Right renal pelvis (tissue), 4 donors: Measurements from ENCODE around the gene GPR39. TPM values are rescaled to one million over a fixed set of nuclear protein-coding genes. Genes with fewer than 3 reads are reported as not detected.

Source experiments
- DNase-seq, 4 donors: peaks; one replicate each; pipeline ENCODE4 v3.0.0-alpha.2; 2013; ENCODE audit warnings: low read depth in 4 of 4, low spot score in 3 of 4, missing footprints in 1 of 4
- polyA plus RNA-seq, 4 donors: library from polyadenylated mRNA; unstranded; fragments of 120-200 nt; gene quantifications; one replicate each; pipeline ENCODE4 v1.2.1, GENCODE V29; 2013; ENCODE audit not compliant: insufficient read length in 4 of 4

The GPR39 gene
- polyA plus RNA-seq, 4 donors, result 3.4 to 4.2 (median 3.6) TPM

DNA sequence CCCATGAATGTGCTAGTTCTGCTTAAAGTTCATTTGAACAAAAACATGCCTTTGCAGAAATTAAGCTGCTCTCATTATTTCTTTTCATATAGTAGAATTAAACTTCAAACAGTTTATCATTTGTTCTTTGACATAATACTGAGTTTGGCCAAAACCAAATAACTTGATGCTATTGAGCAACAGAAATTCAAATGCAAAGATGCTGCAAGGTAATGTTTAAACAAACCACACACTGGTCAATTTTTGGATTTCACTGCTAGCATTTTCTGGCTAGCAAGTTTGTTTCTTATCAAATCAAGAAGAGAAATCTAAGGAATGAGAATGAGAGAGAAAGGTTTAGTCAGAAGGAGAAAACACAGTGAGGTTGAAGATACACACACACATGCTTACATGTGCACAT is 173.4 kb downstream of the GPR39 start:
- no peak for DNase-seq

DNA sequence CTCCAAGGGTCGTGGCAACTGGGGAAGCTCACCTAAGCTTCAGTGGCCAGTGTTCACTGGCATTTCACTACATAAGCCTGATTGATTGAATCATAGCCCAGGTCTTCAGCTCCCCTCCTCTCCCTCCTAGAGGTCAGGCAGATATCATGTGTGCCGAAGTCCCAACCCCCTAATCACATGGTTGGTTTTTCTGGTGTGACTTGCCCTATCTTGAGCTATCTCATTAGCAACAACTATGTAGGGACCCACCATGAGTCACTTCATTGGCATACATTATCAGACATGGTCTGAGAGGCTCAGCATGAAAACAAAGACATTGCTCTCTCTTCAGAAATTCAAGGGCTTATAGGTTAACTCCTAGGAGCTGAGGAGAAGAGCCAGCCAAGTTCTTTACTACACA is 176.6 kb downstream of the GPR39 start:
- no peak for DNase-seq

DNA sequence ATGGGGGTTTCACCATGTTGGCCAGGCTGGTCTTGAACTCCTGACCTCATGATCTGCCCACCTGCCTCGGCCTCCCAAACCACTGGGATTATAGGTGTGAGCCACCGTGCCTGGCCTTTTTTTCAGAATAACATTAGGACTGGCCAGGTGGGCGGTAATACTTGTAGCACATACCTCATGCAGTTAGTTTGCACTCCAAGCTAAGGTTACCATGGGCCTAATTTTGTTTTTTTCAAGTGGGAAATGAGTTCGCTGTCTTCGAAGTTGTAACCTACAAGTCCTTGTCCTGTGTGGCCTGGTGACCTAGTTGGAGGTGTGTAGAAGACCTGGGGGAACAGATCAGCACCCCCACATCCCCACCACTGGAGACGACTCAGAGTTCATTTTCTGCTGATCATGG is 178.6 kb downstream of the GPR39 start:
- no peak for DNase-seq

DNA sequence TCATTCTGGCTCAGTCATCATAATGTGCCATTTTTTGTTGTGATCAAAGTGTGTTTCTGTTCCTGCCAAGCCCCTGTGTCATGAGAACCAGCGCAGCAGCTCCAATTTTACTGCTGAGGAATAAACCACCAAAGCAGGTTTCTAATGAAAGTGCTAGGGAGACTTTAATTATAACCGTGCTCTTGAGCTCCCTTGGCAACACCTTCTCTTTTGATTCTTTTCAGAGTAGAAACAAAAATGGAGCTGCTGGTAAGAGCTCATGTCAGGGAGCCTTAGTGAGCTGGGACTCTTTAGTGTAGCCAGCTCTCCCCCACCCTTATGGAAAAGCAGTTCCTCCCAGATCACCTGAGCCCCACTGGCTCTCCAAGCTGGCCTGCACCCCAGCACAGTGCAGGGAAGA is 179.1 kb downstream of the GPR39 start:
- DNase-seq, result no peak

DNA sequence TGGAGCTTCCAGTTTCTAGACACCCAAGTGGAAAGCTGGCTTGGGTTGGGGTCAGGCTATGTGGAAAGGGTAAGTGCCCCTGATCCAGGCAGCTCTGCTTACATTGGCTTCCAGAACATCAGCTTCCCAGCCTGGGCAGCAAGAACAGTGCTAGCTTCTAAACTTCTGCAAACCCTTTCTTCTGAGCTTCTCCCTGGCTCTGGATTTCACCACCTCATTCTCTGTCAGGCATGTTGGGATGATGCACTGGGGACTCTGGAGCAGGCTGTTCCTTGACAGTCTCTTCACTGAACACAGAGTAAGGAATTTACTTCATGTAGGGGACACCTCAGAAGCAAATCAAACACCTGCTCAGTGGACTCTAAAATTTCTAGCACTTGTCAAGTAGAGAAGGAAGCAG is 180.6 kb downstream of the GPR39 start:
- DNase-seq, result no peak

DNA sequence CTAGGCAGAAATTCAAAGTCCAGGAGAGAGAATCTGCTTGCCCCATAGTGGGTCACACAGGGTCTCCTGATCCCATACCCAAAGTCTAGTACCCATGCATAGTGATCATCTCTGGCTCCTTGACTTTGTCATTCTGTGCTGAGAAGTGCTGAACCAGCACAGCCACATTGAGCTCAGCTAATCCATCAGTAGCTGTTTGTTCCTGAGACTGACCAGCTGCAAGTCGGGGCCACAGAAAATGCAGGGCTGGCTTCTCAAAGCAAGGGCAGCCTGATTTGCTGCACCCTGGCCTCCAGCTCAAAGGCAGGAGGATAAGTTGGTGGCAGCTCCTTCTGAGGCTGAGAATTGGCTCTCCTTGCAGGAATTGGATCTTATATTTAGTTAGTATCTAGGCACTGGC is 181.2 kb downstream of the GPR39 start:
- DNase-seq, result no peak

DNA sequence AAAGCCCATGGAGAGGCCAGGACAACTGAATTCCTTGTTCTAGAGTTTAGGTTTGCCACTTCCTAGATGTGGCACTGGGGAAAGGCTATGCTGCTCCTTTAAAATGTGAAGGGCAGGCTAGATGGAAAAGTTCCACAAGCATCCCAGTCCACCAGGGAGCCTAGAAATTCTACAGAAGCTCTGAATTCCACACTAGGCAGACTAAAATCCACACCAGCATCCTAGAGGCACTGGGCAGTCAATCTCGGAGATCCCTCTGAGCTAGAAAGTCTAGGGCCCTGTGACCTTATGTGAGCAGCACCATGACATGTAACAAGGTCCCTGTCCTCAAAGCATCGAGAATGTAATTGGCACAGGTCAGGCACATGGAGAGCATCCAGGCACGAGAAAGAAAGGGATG is 181.9 kb downstream of the GPR39 start:
- no peak for DNase-seq

DNA sequence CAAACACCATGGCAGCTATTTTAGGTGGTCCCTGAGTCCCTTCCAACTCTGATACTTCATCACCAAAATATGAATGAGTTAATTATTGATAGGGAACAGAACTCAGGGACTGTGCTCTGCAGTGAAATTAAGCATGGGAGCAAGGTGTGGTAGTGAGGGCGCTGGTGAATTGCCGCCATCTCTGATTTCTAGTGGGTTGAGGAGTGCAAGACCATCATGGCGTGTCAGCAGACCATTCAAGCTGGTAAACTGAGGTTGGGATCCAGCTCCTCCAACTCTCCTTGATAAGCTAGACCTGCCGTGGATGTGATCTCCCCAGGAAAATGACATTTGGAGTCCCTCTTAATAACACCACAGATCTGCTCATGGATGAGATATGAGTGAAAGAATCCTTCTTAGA is 183.0 kb downstream of the GPR39 start:
- no peak for DNase-seq

DNA sequence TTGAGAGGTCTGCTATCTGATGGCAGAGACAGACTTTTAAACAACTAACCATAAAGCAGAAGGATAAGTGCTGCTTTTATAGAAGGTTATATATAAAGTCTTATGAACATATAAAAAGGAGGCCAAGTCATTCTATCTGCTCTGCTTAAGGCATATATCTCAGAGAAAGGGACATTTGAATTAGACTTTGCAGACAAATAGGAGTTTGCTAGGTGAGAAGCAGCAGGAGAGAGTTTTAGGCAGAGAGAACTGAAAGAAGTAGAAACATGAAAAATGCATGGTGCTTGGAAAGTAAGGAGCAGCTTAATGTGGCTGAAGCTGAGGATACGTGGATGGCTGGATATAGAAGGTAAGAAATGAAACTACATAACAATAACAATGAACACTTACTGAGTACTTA is 188.0 kb downstream of the GPR39 start:
- no peak for DNase-seq

DNA sequence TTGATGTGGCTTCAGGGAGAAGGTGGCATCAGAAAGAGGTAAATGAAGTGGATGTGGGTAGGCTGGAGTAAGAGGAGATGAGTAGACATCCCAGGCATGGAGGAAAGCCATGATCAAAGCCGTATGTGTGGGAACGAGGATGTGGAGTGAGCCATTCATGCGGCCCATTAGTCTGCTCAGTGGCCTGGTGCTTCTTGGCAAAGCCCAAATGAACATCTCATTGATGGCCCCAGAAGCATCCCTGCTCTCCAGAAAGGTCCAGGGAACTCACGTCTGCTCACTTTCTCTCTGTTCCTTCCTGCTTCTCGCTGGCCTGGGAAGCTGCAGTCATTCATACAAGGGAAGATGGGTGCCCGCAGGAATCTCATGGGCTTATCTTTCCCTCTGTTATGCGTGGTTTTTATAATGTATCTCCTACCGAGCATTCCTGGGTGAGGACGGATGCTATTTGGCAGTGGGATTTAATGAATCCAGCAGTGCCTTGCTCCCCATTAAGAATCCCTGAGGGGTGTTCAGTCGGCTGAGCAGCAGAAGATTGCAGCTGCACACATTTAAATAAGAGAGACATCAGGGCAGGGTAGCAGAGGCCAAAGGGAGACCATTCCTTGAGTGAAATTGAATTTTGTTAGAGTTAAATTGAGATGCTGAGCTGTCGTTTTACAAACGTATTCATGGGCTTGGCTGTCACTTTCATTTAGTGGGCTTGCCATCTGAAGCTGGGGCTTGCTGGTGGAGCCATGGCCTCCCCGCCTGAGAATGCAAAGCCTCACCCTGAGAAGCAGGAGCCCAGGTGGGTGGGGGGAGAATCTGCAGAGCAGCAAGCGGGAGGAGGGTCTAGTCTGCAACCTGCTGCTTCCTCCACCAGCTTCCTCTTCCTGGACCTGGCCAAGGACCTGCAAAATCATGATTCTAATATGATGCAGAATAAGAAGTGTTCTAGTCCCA is 188.9 kb downstream of the GPR39 start:
- DNase-seq, result no peak

DNA sequence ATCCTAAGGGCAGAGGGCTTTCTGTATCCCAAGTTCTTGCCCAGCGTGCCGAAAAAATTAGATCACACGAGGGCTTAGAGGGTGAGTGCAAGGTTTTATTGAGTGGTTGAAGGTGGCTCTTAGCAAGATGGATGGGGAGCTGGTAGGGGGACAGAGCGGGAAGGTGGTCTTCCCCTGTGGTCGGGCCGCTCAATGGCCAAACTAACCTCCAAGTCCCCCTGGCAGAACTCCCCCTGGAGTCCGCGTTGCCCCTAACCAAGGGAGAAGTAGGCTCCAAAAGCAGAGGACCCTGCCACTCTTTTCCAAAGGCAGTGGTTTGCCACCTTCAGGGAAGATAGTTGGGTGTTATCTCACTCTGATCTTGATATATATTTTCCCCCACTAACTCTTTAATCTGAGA is 190.0 kb downstream of the GPR39 start:
- no peak for DNase-seq

DNA sequence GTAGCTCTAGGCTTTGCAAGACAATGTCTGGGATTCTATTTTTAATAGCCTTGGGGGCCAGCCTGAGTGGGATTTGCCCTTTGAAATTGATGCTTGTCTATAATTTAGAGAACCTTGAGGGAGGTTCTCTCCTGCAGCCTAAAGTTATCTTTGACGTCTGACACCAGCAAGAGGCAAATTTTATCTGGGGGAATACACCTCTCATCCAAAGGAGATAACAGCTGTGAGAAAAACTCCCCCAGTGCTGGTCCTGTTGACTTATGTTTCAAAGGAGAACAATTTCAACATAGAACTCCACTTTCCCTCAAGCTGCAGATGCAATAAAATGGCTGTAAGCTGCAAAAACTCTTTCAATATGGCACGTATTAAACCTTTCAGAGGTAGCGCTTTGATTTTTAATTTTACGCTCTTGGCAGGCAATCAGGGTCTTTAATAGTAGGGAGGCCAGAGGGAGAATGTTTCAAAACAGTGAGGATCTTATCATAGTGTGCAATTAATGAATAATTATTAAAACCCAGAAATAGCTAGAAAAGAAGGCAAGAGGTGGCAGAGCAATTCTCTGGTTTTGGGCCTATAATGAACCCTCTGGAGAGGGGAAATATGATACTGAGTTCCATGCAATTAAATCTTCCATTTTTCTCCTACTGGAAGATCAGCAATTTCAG is 191.0 kb downstream of the GPR39 start:
- no peak for DNase-seq

DNA sequence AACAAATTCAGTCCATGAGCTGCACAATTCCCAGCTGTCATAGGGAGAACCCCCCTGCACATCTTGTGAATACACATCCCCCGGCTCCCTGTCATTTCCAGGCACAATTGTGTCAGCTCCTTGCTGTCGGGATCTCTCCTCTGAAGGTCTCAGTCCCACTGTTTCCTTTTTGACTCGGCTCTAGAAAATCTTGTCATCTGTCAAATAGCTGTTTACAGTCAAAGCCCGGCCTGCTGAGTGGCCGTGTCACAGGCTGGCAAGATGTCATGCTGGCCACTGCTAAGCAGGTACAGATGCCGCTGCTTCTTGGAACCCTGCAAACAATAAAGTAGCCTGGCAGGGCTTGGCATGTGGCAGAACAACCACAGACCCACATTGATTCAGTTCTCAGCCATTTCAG is 191.7 kb downstream of the GPR39 start:
- no peak for DNase-seq

DNA sequence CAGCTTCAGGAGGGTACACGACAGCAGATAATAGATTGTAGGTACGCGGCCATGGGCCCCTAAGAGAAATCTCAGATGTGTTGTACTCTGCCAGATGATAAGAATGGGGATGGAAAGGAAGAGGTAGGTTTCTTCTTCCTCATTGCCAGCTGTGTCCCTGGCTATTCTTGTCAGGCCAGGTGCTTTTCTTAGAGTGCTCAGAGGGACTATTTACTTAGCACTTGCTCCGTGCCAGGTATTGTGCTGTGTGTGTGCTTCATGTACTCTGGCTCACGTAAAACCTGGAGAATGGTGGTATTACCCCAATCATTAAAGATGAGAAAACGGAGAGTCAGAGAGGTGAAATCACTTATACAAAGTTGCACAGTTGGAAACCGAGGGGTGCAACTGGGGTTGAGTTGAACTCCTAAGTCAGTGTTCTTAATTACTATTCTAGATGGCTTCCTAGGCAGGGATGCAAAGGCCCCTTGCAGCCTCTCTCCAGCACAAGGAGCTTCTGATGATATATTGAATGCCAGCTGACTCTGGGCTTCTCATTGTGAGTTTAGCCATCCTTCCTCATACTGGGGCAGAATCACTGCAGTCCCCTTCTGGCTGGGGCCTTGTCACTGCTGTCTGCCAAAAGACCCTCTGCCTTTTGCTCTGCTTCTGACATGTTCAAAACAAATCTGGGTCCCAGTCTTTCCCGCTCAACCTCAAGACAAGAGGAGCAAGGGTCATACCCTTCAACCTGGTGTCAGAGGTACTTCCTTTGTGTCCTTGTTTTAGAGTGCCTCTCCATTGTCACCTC is 192.7 kb downstream of the GPR39 start:
- DNase-seq, result no peak

DNA sequence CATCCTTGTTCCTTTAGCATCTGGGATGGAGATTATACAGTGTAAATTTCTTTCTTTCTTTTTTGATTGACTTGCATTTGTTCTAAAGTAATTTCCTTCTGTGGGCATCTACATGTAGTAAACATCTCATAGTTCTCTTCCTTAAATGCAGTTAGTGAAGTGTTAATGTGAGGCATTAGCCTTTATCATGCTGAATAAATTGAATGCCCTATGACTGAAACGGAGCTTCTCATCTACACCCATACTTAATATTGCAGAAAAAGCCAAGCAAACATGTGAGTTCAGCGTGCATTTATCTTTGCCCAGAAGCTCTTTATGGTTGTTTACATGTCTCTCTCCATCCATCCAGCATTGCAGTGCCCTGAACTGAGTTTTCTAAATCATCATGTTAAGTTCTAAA is 195.1 kb downstream of the GPR39 start:
- no peak for DNase-seq

DNA sequence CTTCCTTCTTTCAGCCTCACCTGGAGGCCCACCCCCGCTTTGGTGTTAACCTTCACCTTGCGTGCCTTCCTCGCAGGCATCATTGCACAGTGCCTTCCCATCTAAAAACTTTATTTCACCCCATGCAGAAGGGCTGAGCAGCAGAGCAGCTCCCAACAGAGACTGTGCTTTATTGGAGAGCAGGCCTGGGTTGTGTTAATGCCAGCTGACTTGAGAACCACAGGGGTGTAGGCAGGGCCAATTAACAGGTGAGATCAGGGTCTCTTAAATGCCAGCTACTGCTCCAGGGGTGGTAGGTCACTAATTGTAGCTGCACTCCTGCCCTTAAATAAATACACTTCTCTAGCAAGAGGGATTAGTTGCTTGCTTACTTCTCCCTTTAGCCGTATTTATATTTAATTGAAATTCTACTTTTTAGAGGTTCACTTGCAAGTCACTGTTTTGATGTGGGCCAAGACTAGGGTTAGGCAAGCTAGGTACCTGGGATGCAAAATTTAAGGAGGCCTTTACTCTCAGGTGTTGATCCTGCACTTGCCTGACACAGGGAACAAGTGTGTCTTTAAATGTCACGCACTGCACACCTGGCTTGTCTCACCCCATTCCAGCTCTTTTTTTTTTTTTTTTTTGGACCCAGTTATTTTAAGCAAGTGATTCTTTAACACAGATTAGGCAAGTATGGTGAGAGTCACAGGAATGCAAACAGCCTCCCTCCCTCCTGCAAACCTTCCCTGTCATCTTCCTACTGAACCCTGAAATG is 198.9 kb downstream of the GPR39 start:
- DNase-seq, result no peak

DNA sequence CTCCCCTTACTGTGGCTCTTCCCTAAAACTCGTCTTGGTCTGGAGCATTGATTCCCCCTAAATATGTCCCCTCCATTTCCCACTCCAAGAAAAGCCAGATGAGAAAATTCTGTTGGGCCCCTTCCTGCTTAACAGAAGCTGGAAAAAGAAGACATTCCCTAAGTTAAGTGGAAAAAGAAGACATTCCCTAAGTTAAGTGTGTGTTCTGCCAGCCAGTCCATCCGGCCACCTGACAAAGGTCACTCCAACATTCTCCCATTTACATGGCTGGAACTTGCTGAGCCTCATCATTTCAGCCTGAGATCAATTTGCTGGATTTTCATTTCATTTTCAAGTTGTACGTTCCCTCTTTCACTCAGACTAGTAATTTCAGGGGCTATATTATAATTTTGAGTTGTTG is 201.4 kb downstream of the GPR39 start:
- DNase-seq, result no peak

DNA sequence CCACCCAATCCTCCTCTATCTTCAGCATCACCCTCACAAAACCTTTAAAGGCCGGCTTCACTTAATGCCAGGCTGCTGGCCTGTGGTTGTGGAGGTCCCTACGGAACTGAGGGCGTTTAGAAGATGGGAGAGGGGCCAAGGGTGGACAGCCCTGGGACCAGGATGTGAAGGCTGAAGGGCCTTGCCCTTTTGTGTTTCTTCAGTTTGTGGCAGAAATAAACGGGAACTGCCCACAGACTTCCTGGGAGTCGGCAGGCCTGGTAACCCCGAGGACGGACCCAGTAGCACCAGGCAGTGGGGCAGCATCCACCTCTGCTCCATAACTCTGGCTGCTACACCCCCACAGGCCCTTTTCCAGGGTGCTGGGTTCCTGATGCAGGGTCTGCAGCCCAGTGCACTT is 202.1 kb downstream of the GPR39 start:
- DNase-seq, result no peak

DNA sequence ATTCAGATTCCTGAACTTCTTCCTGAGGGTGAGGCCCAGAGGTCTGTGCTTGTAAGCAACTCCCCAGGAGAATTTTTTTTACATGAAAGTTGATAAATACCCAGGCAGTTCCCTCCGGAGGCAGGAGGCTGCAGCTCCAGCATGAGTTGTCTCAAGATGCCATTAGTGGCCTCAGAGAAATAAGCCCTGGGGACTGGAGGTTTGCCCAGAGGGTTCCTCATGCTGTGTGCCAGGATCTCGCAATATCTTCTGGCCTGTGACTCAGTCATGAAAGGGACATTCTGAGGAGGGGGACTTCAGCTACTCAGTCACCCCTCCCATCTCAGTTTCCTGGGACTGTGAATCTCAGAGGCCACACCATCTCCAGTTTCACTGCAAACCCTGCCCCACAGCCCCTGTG is 203.5 kb downstream of the GPR39 start:
- DNase-seq, result no peak

DNA sequence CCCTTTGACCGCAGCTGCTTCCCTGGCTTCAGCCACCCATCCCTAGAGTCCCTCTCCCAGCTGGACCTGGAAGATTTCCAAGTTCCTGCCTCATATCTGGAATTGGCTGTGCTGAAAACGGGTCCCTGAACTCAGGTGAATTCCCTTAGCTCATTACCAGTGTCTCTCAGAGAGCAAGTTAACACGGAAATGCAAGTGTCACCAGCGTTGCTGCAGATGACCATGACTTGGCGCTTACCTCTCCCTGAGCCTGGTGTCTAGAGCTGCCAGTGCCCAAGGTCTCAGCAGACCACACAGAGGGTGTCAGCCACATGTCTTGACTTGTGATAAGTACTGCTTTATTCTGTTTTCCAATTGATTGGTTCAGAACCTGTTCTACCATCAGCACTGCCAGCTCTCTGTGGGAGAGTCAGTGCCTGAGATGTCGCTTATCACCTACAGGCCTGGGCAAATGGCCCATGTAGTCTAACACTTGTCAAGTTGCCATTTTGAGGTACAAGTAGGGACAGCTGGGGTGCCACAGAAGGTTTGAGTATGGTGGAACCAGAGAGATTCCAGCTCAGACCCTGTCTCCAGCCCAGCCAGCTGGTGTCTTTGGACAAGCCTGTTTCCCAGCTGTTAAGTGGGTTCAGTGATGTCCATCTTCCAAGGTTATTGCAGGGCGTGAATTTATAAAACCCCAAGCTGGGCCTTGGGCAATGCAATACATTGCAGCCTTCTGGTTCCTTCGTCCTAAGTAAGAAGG is 204.7 kb downstream of the GPR39 start:
- DNase-seq, result no peak
